Stimulated activated naive CD8-positive, alpha-beta T cell treated with anti-CD3 and anti-CD28 coated beads, Interleukin-15, Interleukin-2, amounts not matched to agents 100 U/mL and 50 U/mL, for 24 hours (primary cell): ENCODE results near the gene FARP1.
"Not testable (repeated sequence)": the region's sequence is repeated elsewhere in the genome, so short reads cannot be mapped to it uniquely, and the experiment has no call there.

Experiments
- ATAC-seq: fragments of 150-1000 bp; cut with Tn5 transposase; one replicate; pipeline ENCODE4 v1.10.0; 2021
- DNase-seq: peaks from one replicate; pipeline ENCODE4 v3.0.0; 2021

Gene FARP1

GRCh38 chr13:98401934-98402333 is 259.0 kb downstream of the FARP1 start:
- ATAC-seq (no peak), DNase-seq (no peak)

DNA sequence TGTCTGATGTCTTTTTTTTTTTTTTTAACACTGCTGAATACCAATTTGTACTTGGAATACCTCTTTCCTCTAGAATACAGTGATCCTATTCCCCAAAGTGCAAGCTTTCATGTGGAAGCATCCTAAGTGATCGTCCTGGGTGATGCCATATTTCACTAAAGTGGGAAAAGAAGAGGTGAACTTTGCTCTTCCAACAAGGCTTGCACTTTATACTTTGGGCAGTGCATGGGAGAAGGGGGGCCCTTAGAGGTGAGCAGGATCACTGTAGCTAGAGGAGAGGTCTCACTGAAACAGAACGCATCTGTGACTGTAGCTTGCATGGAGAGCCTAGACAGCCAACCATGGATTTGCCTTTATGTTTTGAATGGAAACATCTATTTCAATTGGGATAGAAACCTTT is 260.2 kb downstream of the FARP1 start:
- ATAC-seq (no peak), DNase-seq (no peak)

DNA sequence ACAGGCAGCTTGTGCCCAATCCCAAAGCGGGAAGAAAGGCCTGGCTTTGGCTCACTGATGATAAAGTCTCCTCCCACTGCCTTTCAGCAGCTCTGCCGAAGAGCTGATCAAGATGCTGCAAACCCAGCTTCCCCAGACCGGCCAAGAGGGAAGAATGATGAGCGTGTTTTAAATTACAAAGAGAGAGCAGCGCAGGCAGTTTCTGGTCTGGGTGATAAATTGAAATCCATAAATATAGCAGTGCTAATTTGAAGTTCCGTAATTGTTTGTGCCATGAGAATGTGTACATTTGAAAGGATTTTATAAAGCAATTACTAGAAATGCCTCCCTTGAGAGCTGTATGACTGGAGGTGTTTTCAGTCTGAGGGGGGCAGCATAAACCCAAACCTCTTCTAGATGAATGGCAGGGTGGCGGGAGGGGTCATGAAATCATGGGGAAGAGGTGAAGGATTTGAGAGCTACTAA is 262.2 kb downstream of the FARP1 start:
- DNase-seq (no peak), ATAC-seq (no peak)

- DNase-seq = no peak
- ATAC-seq = no peak
Observed at GRCh38 chr13:98405690-98406344, 262.9 kb downstream of the FARP1 start.

DNA sequence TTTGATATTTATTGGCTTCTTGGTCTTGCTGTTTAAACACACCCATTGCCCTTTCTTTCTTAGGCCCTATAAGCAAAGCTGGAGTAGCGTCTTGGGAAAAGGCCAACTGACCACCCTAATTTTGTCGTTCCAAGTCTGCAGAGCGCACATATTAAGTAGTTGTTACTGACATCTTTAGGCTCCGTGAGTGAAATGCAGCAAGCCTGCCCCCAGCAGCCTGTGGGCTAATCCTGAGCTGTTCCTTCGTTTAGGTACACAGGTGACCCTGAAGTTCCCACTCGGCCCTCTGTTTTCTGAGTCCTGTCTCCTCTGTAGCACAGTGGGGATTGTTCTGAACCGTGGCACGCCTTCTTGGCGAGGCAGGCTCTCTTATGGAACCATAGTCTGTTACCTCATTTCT is 263.5 kb downstream of the FARP1 start:
- DNase-seq (no peak), ATAC-seq (no peak)

DNA sequence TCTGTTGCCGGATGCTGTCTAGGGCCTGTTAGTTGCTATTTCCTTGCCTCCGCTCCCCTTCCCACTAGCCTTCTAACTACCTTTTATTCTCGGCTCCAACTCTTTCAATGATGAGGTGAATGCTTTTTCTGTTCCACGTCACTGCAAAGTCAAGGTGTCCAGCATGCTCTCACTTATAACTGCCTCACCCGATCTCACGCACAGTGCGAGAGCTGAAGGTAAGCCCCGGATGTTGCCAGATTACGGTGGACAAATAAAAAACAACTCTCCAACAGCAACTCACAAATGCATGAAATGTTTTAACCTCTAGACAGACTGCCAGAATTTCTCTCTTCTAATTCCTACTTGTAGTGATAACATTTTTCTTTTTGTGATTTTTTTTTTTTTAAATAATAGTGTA is 264.1 kb downstream of the FARP1 start:
- no peak for ATAC-seq
- no peak for DNase-seq

DNA sequence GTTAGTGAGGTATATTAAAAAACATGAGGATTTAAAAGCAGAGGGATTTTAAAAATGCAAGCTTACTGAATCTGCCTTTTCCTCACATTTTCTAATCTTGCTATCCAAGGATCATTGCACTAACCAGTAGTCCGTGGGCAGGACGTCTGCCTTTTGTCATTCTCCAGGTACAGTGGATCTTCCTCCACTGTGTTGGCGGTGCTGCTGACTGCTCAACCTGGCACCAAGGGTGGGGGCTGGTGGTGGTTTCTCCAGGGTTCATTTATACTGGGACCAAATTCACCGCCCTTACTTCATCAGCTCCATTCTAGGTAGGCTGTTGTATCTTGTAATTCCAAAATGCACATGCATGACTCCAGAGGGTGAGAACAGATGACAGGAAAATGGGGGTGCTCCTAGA is 264.7 kb downstream of the FARP1 start:
- DNase-seq (no peak), ATAC-seq (peak; percentile 23)

- ATAC-seq = no peak
- DNase-seq = no peak
Observed at GRCh38 chr13:98409281-98409680, 266.4 kb downstream of the FARP1 start.

DNA sequence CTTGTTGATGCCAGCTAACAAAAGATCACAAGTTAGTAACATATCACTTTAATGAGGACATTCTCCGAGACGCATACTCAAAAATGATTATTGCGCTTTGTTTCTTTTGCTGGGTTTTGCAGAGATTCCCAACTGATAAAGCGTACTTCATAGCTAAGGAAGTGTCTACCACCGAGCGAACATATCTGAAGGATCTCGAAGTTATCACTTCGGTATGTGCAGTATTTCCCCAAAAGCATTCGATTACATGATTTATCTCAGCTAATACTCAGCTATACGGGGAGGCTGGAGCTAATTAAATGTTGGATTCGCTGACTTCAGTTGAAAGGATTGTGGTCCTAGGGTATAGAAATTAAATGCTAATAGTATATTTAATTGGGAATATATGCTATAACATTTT is 267.7 kb downstream of the FARP1 start:
- no peak for DNase-seq
- ATAC-seq = no peak

GRCh38 chr13:98411013-98411412 is 268.1 kb downstream of the FARP1 start:
- DNase-seq (no peak), ATAC-seq (no peak)

DNA sequence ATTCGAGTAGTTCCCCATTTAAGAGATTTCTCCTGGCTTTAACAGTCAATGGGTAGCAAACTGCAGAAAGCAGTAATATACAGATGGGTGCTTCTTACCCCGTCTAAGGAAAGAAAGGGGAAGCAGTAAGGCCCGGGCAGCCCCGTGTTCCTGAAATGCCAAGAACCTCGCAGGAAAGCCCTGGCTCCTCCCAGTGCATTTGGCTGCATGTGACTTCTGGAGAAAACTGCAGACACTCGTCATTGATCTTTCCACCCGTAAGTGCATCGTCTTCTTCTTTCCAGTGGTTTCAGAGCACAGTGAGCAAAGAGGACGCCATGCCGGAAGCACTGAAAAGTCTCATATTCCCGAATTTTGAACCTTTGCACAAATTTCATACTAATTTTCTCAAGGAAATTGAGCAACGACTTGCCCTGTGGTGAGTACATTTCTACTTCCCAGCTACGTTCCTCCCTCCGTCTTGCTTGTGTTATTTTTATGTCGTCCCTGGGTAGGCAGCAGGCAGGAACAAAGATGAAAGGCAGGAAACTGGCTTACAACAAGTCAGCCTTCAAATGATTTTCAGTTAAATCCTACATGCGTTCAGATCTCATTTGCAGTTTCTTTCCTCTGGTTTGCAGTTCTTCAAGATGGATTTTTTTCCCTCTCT is 268.8 kb downstream of the FARP1 start:
- no peak for DNase-seq
- ATAC-seq = no peak

DNA sequence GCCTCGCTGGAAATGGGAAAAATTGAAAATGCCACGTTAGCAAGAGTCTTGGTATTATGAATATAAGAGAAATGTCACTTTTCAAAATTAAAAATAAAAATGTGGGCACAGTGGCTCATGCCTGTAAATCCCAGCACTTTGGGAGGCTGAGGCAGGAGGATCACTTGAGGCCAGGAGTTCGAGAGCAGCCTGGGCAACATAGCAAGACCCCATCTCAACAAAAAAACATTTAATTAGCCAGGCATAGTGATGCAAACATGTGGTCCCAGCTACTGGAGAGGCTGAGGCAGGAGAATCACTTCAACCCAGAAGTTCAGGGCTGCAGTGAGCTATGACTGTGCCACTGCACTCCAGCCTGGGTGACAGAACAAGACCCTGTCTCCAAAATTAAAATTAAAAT is 270.4 kb downstream of the FARP1 start:
- not testable (repeated sequence) for DNase-seq, ATAC-seq

DNA sequence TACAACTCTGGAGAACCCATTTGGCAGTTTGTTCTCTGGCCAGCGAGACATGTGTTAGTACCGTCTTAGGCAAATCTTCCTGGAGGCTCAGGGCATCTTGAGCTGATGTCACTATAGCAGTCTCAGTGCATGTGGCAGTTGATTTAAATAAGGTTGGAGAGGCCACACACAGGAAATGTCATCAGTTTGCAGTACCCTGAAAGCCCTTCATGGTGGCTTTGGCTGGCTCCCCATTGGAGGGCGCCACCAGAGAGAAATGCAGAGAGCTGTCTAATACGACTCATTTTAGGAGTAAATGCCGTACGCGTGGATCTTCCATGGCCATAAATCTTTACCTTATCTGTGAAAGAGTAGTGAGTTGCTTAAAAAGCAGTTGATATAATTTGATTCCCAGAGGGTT is 270.9 kb downstream of the FARP1 start:
- ATAC-seq = no peak
- no peak for DNase-seq

DNA sequence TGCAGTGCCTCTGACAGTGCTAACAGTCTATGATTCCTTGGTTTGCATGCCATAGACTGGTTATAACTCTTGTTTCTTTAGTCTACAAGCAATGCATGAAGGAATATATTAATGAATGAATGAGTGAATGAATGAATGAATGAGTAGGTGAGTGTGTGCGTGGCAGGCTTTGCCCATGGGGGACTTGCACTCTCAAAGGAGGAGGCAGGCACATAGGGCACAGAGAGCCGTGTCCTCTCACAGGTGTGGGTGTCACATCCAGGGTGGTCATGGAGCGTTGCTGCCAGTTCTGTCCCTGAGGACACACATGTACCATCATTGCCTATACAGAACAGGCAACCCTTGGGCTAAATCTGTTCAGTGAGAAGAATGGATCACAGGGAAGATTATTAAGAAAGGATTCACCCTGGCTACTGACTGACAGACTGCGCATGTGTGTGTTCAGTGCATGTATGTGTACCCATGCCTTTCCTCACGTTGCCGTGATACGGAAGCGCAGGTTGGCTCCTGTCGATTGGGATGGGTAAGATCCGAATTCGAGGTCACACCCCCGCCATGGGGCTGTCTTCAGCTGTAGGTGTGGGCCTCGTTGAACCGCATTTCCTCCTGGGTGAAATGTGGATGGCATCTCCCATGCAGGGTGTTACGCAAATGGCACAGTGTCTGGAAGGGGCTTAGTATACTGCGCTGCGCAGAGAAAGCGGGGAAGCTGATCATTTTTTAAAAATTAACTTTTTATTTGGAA is 272.6 kb downstream of the FARP1 start:
- ATAC-seq = peak; percentile 23
- no peak for DNase-seq

DNA sequence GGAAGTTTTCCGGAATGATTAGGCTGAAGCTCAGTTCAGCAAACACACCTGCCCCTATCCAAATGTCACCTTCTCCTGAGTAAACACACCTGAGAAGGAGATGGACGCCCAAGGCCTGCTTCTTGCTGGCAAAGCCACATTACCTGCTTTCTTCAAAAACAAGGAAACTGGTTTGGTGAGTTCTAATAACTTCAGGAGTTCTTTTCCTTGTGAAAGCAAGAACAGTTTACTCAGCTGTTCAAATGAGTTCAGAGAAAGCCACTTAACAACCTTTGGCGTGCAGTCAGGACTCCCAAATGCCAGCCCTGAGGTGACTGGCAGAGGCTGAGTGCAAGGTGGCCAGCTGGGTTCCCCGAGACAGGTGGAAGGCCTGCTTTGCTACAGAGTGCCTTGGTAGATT is 273.5 kb downstream of the FARP1 start:
- DNase-seq = no peak
- ATAC-seq = no peak

- ATAC-seq (no peak), DNase-seq (no peak)
Observed at GRCh38 chr13:98419786-98420553, 277.1 kb downstream of the FARP1 start.

DNA sequence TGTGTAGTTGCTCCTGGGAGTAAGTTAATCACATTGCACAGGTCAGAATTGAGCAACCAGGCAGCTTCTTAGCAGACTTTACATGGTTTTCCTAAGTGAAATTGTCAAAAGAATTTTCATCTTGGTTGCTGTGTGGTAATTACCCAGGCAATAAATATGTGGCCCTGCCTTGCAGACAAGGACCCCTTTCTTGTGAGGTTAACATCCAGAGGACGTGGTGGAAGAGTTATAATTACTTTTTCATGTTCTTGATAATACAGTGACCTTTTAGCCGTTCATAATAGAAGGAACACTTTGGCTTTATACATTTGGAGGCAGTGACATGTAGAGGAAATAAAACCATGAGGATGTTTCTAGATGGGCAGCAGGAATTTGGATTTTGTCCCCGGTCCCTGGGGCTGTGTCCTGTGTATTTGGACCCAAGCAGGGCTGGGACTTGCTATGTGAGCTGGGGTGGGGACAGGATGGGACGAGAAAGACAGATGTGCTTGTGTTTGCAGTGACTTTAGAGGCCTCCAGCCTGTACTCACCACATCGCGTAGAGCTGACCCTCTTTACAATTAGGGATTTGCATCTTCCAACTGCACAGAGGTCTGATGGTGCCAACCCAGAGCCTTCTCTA is 277.8 kb downstream of the FARP1 start:
- DNase-seq (no peak), ATAC-seq (no peak)

DNA sequence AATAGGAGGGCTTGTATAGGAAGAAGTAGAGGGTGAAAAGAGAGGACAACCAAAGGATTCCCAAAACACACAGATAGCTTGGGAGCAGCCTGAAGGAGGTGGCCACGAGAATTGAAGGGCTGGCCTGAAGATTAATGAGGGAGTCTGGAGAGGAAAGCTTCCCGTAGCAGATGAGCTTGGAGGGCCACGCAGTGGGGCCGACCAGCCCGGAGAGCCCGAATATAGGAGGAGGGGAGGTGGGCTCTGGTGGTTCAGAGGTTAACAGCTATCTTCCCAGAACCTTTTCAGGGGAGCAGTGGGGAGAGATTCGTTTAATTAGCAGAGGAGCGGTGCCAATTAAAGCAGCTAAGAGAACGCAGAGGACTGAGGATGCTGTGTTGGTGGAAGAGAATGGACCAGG is 279.2 kb downstream of the FARP1 start:
- ATAC-seq = no peak

GRCh38 chr13:98423417-98423816 is 280.5 kb downstream of the FARP1 start:
- DNase-seq = no peak
- no peak for ATAC-seq

More for the DNA sequence above, 279.2 kb downstream of the FARP1 start:
- no peak for DNase-seq

GRCh38 chr13:98427331-98427995 is 284.6 kb downstream of the FARP1 start:
- ATAC-seq (no peak), DNase-seq (no peak)

- ATAC-seq = no peak
- no peak for DNase-seq
Observed at GRCh38 chr13:98428256-98428966, 285.5 kb downstream of the FARP1 start.
